HG03520 (cell line): Measurements from ENCODE around the gene STARD3.

ENCODE experiments used
- ATAC-seq: cut with Tn5 transposase; IDR thresholded peaks from one replicate; pipeline ENCODE4 v1.9.1; 2021; ENCODE audit warnings: mild to moderate bottlenecking, moderate library complexity; ENCODE audit not compliant: unreplicated experiment

STARD3 gene

DNA sequence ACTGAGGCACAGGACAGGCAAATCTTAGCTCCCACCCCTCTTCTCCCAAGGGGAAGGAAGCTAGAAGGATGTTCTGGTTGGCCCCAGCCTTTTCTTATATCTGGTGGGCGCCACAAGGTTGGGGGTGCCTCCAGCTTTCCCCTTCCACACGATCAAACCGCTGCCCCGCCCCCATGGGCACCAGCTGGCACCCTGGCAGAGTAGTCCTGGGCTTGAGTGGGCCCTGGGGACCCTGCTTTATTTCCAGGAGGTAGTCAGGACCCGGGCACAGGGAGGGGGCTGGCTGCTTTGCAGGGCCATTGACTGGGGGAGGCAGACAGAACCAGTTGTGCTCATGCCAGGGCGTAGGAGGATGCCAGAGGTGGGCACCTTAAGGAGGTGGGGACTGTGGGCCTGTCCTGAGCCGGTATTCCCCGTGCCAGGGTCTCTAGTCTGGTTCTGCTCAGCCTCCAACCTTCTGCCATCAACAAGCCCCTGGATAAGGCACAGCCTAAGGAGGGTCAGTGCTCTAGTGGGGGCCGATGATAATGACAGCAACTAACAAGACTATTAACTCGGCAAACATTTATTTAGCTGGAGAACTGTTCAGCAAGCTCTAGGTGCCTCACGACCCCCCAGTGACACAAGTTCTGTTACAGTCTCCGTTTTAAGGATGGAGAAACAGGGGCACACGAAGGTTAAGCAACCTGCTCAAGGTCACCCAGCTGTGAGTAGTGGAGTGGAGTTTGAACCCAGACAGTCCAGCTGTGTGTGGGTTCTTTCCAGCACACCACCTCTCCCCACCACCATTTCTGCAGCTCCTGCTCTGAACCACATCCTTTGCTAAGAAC lies 17.8 kb upstream of the STARD3 start:
- no peak for ATAC-seq

DNA sequence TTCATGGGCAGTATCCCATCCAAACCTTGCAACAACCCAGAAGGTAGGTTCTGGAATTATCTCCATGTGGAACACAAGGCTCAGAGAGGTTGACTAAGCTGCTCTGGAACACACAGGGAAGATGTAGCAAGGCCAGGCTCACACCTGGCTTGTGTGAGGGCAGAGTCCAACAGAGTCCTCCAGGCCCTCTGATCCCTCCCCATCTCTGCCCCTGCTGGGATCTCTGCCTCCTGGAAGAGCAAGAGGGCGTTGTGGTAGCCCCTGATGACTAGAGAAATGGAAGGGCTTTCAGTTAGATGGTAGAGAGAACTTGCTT lies 17.2 kb upstream of the STARD3 start:
- ATAC-seq = no peak

DNA sequence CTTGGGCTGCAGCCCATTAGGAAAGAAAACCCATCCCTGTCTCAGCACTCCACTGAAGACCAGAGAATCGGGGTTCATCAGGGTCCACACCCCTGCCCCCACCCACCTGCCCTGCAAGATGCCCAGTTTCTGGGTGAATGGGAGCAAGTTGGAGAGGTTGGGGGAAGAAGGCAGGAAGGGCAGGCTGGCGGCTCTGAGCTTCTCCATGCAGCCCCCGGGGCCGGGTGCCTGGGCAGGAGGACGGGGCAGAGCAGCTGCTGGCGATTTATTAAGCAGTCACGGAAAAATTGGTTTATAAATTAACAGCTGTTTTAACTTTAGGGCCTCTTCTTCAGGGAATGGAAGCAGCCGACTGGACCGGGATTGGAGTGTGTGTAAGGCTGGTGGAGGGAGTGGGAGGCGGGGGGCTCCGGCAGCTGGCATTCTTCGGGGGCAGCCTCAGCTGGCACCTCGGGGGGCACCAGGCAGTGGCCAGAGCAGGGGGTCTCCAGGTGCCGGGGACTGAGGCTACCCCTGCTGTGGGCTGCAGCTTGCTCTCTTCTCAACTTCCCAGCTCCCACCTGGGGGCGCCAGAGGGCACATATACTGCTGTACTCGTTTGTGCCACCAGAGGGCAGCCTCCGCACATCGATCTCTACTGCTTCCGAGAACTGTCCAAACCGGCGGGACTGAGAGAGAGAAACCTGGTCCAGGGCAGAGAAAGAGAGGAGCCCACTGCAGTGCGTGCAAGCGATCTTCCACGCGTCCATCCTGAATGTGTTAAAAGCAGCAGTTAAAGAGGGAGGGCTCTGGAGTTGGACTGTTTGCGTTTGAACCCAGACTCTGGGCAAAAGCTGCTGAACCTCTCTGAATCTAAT lies 15.2 kb upstream of the STARD3 start:
- ATAC-seq = no peak

DNA sequence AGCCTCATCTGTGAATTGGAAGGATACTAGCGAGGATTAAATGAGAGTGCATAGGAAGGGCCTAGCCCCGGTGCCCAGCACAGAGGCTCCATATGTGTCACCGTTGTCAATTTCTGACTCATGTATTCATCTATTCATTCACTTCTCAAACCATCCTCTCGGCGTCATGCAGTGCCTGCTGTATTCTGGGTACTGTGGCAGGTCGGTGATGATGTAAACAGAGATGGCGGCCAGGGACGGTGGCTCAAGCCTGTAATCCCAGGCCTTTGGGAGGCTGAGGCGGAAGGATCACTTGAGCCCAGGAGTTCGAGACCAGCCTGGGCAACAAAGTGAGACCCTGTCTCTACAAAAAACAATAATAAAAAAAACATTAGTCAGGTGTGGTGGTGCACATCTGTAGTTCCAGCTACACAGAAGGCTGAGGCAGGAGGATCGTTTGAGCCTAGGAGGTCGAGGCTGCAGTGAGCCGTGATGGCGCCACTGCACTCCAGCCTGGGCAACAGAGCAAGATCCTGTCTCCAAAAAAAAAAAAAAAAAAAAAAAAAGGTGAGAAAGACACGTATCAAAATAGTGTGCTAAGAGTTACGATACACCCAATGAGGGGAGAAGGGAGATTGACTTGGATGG lies 14.5 kb upstream of the STARD3 start:
- no peak for ATAC-seq

DNA sequence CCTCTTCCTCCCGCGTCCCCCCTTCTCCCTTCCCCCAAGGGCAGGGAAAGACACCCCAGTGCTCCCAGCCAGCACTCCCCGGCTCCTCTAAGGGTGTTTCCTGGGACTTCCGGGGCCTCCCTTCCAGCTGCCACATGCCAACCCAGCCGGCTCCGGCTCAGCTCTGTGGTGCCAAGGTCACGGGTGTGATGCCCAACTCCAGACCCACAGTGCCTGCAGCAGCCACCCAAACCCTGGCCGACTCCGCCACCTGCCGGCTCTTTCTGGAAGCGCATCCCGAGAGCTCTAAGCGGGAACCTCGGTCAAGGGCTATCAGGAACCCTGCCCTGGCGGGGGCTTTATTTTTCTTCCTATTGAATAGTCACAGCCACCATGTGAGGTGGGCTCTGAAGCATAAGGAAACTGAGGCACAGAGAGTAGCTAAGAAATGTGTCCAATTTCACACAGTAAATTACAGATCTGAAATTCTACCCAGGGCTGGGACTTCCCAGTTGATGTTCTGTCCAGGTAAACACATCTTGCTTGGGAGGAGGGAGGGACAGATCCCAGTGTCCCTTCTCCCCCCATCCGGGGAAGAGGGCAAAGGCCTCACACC lies 13.5 kb upstream of the STARD3 start:
- ATAC-seq = no peak

DNA sequence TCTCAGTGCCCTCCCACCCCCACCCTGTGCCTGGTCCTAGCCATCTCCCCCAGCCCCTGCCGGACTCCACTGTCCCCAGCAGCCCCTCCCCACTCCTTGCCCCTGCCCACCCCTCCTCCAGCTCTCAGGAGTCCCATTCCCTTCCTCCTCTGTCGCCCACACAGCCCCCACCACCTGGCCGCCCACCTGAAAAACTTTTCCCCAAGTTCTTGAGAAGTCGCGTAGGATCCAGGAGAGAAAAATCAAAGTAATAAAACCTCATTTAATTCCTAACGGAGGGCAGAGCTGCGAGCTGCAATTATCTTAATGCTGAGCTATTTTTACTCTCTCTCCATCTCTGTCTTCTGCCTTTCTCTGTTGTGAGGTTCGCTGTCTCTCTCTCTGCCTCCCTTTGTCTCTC lies 12.6 kb upstream of the STARD3 start:
- no peak for ATAC-seq

DNA sequence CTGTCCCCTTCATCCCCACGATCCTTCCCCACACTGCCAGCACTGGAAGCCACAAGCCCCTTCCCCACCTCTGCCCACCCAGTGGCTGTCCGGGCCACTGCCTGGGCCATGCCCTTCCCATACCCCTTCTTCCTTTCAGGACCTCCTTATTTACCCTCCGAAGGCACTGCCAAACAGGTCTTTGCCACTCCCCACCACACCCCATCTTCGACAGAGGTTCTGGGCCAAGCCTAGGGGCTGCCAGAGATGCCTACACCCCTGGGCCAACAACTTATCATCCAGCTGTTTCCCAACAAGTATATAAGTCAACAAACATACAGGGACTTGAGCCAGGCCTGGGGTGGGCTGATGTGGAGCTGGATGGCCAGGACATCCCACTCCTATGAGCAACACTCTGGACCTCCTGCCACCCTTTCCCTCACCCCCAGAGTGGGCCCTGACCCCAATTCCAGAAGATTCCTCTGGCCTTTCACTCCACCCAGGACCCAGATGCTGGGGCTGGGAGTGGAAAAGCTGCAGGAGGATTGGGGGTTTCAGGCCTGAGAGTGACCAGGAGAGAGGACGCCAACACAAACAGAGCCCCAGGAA lies 11.7 kb upstream of the STARD3 start:
- ATAC-seq = no peak

DNA sequence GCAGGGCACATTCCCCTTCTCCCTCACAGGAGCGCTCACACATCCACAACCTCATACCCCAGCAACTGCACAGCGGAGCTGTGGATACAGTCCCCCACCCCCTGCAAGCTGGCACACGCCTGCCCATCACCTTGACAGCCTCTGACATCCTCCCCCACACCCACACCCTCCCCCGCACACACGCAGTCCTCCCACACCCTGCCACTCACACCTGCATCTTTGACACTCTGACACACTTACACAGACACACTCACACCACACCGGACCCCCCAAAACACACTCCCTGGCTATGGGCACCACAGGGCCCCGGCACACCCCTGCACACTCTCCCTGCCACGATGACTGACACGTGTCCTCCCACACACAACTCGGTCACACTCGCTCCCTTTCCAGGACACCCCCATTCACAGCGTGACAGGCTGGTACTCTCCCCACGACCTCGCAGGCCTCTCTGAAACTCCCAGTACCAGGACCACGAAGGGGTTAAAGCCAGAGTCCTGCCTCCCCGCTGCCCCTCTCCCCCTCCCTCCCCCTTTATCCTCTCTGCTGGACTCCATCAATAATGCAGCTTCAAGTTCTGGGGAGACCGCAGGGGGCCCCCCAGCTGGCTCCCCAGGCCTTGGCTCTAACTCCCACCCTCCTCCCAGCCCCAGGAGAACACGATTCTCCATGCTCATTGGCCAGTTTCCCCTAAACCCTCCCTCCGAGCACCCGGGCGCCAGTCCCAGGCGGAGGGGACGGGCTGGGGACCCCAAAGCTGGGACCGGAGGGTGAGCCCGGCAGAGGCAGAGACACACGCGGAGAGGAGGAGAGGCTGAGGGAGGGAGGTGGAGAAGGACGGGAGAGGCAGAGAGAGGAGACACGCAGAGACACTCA lies 10.5 kb upstream of the STARD3 start, which contains the start of gene PPP1R1B:
PPP1R1B (plus strand) TSS at position 782 of the 876 bp plus-strand sequence. CDS start 441 bp downstream, outside the sequence.
- no peak for ATAC-seq

DNA sequence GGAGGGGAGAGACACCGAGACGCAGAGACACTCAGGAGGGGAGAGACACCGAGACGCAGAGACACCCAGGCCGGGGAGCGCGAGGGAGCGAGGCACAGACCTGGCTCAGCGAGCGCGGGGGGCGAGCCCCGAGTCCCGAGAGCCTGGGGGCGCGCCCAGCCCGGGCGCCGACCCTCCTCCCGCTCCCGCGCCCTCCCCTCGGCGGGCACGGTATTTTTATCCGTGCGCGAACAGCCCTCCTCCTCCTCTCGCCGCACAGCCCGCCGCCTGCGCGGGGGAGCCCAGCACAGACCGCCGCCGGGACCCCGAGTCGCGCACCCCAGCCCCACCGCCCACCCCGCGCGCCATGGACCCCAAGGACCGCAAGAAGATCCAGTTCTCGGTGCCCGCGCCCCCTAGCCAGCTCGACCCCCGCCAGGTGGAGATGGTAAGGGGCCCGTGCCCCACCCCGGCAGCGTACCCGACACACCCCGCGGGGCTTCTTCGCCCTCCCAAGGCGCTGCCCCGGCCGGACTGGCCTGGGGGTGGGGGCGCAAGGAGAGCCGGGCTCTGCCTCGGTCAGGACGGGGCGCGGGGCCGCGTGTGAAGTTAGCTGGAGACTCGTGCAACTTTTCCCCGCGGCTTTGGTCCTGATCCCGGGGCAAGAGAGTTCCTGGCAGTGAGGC lies 9.8 kb upstream of the STARD3 start:
- no peak for ATAC-seq

DNA sequence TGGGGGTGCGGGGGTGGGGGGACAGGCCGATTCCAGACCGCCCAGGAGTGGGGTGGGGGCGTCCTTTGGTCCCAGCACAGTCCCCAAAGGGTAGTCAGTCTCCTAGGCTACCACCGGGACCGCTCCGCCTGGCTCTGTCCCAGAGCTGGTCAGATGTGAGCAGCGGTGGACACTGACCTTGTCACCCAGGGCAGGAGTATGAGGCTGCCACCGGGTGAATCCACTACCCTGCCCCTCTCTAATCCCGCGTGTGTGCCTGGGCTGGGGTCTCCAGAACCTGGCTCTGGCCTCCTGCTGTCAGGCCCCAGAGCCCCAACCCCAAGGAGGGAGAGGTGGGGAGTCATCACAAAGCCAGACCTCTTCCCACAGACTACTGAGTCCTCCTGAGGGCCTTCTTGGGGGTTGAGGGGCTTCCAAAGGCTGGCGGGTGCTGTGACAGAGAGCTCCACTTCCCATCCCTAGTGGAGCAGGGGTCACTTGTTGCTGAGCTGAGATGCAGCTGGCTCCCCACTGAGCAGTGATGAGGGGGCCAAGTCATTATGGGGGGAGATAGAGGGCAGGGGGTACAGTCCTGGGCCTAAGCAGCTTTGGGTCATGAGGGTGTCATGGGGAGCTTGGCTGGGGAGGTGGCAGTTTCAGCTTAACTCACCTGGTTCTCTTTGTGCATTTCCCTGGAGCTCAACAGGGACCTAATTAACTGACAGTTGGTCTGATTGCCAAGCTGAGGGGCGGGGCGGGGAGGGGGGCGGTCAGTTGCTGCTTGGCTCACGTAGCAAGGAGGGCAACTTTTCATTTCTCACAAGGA lies 9.0 kb upstream of the STARD3 start:
- ATAC-seq = no peak

DNA sequence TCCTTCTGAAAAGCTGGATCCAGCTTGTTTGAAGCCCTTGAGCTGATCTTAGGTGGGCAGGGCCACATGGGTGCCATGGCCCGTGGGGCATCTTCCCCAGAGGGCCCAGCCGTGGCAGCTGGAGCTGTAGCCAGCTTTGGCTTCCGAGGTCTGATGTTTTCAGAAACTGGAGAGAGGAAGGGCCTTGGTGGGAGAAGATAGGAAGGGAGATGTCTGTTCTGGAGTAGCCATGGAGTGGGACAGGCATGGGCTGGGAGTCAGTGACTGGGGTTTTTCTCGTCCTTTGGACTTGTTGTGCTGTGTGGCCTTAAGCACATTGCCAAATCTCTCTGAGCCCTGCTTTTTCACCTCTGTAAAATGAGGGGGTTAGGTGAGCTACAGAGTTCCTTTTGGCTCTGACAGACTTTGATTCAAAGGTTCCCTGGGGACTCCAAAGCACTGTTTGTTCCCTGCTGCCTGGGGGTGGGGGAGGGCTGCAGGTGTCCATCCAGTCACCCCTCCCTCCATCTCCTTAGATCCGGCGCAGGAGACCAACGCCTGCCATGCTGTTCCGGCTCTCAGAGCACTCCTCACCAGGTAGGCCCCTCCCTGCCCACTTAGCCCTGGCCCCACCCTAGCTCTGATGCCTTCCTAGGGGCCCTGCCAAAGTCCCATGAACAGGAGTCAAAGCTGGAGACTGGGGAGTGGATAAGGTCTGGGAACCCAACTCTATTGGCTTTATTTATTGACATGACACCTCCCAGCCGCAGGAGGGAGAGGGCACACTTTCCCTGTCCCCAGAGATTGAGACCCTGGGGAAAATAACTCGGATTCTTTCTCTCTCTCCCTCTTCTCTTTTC lies 8.1 kb upstream of the STARD3 start:
- ATAC-seq = no peak

DNA sequence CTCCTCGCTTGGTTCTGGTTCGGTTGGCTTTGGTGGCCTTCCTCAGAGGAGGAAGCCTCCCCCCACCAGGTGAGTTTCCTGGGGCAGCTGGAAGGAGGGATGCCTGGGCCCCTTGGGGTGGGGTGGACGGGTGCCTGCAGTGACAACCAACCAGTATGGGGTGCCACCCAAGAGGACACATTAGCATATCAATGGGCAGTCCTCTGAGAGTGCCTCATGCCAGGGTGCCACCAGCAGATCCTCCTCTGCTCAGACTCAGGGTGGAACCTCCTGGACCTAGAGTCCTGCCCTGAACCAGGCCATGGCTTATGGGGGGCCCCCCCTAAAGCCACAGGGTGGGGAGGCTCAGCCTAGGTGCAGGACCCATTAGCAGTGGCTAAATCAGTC lies 7.5 kb upstream of the STARD3 start:
- ATAC-seq = no peak

DNA sequence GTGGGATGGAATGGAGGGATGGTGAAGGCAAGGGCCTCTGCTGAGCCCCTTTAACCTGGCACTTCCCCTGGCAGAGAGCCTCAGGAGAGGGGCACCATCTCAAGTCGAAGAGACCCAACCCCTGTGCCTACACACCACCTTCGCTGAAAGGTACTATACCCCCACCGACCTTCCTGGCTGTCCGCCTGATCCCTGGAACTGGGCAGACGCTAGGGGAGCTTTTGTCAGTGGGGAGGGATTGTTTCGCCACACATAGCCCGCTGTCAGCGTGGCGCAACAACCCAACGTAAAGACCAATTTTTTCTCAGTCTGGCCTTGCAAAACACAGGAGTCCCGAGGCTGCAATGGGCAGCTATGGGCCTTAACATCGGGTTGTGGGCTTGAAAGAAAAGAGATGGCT lies 7.0 kb upstream of the STARD3 start:
- no peak for ATAC-seq

DNA sequence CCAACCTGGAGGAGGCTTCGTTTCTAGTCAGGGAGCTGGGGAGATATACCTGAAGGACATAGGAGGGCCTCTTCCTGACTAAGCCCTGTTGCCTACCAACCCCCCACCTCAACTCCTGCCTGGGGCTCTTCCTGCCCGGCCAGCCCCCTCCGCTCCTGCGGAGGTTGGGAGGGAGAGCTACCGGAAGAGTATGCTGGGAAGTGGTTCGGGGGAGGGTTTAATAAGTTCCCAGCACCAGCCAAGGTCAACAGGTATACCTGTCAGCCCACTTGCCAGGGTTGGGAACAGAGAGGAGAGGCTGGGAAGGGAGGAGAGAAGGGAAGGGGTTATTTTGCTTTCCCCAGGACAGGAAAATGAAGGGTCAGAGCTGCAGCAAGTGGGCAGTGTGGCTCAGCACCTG lies 5.5 kb upstream of the STARD3 start:
- ATAC-seq = no peak

DNA sequence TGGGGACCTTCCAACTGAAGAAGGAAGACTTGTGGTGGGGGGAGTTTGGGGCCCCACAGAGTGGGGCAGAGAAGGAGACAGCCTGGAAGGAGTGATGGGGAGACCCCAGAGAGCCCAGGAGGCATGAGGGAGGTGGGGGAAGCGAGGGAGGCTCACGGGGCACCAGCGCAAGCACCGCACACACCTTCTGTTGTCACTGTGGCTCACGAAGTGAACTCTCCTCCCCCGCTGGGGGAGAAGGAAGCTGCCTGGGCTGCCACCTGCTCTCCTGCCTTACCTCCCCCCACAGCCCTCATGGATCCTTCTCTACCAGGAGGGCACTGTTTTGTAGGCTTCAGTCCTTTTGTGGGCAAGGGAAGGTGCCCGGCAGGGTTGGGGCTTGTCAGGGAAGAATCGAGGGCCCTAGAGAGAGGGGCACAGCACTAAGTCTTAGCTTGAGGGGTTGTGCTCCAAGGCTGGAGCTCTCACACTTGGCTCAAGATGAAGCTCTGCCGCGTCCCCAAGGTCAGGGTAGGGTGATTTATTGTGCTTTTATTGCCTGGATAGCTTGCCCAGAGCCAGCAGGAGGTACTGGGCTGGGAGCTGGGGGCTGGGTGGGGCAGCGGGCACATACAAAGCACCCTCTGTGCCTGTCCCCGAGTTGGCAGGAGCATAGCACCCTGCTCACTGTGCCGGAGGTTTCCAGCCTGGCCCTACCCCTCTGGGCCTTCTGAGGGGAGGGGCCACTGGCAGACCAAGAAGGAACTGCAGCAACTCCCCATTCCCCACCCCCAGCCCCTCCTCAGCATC lies 4.6 kb upstream of the STARD3 start:
- no peak for ATAC-seq

DNA sequence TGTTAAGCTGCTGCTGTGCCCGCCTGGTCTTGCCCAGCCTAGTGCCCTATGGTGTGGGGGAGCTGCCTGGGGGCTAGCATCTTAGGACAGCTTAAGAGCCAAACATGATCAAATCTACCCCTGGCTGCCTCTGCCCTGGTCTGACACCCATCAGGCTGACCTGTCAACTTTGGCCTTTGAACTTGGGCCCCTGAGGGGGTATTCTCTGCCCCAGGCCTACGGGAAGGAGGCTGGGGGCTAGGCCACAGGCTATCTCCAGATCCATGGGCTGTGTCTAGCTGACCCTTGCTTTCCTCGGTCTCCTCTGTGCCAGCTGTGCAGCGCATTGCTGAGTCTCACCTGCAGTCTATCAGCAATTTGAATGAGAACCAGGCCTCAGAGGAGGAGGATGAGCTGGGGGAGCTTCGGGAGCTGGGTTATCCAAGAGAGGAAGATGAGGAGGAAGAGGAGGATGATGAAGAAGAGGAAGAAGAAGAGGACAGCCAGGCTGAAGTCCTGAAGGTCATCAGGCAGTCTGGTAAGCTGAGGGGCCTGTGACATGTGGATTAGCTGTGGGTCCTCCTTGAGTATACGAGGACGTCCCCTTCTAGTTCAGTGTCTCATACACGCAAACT lies 3.3 kb upstream of the STARD3 start:
- no peak for ATAC-seq
